HG02884 (cell line): ENCODE results near the gene MASP1.

Source experiments
- ATAC-seq: cut with Tn5 transposase; IDR thresholded peaks from one replicate; pipeline ENCODE4 v1.9.1; 2021; ENCODE audit warnings: mild to moderate bottlenecking, moderate library complexity; ENCODE audit not compliant: unreplicated experiment

The MASP1 gene

DNA sequence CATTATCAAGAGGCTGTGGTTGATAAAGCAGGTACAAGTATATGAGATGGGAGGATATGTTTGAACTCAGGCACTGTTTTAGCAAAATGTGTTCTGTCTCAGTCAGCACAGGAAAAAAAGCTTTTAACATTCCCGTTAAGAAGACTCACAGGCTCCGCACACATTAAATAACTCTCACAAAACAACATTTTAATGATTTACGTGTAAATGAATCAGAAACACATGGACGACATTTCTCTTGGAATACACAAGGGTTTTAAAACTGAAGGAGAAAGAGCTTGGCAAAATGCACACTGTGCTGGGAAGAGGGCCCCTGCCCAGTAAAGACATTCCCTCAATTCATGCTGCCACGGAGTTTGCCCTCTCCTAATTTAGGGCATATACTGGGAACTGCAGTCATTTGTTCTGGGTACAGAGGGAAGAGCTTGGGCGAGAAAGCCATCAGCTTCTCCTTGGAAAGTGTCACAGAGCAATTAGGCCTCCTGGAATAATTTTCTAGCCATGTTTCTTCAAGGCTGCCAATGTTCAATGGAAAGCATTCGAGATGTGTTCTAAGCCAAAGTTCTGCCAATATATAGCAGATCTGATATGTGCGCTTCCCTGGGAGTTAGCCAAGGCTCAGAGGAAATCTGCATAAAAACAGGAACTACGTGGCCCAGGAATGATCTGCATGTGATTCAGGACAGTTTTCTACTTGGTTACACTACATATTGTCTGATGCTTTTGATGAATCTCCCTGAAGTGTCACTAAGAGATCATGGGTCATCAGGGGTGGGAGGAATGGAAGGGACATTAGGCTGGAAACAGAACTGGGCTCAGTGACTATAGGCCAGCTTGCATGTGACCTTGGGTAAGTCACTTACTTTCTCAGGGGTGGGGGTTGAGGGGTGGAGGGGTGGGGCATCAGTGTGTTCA is 2.2 kb upstream of the MASP1 start:
- no peak for ATAC-seq

DNA sequence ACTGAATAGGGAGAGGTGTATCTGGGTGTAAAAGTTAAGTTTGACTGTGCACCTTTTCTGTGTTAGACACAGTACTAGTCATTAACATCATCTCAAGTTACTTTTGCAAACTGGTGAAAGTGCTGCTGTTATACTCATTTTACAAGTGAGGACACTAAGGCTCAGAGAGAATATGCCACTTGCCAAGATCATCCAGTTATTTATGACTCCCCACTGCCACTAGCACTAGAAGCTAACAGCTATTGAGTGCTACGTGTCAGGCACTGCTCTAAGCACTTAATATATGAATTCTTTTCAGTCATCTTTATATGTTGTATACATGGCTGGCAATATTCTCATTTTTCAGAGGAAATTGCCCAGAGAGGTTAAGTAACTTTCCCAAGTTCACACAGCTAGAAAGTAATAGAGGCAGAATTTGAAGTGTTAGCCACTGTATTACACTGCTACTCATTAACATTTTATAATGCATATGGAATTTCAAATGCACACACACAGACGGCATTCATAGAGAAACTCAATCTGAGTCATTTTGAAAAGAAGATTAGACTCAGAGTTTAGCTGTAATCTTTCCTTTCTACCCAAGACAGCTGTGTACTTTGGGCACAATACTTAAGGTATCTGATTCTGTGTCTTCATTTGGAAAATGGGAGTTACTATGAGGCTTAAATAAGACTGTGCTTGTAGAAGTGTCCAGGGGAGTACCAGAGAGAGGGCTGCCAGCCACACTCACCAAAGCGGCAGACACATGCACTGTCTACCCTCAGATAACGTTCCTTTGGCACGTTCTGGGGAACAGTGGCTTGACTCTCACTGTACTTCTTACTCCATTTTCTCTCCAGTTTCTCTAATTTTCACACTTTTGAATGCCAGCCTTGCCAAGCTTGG is 1.3 kb upstream of the MASP1 start:
- ATAC-seq = no peak

DNA sequence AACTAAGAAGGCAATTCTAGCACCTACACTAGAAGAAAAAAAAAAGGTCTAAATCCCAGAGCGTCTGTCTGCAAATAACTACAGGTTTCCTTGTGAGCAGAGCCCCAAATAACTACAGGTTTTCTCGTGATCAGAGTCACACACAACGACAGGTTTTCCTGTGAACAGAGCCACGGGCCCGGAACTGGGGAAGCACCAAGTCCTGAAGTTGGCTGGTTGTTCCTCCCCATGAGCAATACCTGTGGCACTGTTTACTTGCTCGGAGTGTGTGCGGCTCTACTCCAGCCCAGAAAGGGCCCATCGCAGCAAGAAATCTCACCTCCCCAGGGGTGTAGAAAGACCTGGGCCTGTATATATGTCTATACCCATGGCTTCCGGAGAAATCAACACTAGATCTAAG is 644 bp upstream of the MASP1 start:
- ATAC-seq = no peak

DNA sequence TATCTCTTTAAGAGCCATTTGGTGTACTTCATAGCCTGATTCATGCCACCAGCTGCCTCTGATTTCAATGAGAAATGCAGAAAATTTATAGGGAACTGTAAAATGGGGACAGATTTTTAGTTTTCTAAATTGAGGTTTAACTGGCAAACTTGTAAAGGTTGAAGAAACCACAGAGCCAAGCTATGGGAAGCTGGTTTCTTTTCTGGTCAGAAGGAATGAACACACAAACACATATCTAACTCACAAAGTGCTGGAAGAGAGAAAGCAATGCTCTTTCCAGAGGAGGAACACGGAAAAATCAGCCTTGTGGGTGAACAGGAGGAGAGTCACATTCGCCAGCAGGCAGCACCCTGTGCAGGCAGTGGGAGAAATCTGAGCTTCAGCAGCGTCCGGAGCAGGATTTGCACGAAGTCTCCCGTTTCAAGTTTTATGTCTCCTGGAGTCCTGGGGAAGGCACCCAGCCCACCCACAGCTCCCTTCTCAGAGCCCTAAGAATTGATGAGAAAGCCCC is 481 bp downstream of the MASP1 start:
- ATAC-seq = no peak

DNA sequence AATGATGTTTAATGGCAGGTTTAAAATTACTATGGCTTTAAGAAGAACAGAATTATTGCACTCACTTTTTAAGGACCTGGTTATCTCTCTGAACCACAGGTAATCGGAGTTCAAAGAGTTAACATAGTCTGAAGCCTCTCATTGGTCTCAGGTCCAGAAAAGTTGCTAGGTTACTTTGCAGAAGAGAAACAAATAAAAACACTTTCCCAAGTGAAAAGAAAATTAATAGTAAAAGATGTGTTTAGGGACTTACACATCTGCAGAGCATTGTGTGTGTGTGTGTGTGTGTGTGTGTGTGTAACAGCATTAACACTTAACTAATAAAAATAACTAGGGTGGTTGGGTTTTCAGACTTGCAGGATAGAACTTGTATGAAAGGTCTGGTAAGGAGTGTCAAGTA is 1.0 kb downstream of the MASP1 start:
- no peak for ATAC-seq

DNA sequence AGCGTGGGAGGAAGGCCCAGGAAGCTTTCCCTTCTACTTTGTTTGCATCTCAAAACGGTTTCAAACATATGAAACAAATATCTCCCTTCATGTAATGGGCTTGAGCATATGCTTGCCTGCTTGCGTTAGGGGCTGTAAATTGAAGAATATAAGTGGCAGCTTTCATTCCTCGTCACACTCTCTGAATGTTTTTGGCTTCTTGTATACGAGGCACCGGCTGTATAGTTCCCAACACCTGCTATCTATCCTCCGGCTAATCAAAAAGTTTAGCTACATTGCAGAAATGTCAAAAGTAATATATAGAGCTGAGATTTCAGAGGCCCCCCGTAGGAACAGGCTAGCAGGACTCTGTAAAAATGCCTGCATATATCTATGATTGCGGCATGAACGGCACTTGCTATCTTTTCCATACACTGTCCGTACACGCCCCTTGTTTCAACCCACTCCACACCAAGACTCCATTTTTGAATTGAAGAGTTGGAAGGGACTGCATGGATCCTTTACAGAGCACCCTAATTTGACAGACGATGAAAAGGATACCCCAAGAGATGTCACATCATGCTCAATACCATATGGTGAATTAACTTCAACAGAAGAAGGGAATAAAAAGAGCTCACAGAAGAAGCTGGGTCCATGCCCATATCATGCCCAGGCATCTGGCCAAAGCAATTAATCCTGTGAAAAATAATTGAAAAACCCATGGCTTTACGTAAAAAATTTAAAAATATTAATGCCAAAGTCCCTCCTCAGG is 2.5 kb downstream of the MASP1 start:
- no peak for ATAC-seq

DNA sequence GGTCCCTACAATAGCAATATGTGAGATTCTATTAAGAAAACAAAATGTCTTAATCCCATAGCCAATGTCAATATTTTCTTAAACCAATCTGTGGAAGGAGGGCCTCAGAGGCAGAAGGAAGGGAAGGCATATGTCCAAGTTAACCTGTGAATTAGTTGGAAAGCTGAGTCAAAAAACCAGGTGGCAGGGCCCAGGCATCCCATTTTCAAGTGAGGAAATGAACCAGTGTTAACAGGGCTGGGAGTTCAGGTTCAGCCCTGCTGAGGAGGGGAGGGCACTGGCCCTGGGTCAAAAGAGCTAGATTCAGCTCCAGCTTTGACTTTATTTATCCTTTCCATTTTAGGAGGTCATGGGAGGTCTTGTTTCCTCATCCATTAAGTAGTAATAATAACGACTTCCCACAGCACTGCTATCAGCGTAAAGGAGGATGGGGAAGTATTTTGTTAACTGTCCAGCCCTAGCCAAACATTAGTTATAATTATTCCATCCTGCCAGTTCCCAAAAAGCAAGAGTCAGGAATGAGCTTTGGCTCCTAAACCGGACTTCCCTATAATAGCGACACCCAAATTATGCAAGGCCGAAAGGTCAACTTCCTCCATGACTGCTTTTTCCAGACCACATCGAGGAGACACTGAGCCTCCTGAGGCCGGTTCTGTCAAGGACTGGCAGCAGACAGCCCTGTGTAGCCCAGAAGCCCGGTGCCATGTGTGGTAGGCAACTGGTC is 3.2 kb downstream of the MASP1 start:
- ATAC-seq = no peak

DNA sequence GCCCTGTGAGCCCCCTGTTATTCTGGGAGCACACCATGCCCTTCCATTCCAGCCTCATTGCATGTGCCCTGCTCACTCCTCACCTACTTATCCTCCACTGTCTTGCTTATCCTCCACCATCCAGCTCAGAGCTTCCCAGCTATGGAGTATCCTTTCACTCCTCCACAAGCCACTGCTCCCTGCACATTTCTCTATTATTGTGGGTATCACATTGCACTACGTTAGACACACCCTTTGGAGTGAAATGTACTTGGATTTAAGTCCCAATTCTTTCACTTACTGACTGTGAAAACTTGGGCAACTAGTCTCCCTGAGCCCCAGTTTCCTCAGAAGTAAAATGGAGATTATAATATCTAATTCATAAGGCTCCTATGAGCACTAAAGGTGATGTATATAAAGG is 4.3 kb downstream of the MASP1 start:
- ATAC-seq = no peak

DNA sequence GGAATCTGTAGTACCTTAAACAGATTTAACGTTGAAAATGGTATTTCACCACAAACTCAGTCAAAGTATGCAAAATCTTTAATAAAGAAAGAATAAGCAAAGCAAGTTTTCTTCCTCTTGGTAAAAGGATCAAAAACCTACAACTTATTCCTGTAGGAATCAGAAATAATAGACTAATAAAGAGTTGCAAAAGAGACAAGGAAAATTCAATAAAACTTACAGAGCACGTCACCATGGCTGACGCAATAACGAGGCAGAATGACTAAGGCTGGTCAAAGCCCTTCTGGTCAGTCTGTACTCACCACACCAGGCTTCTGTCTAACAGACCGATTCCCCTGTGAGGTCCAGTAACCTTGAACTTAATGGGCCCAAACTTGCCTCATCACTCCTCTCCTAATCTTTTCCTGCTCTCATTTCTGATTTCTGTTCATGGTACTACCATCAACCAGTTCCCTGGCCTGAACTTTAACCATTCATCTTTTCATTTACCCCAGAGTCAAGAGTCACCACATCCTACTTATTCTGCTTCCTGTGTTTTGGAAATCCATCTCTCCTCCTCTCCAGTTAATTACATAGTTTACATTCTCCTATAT is 5.0 kb downstream of the MASP1 start:
- no peak for ATAC-seq

DNA sequence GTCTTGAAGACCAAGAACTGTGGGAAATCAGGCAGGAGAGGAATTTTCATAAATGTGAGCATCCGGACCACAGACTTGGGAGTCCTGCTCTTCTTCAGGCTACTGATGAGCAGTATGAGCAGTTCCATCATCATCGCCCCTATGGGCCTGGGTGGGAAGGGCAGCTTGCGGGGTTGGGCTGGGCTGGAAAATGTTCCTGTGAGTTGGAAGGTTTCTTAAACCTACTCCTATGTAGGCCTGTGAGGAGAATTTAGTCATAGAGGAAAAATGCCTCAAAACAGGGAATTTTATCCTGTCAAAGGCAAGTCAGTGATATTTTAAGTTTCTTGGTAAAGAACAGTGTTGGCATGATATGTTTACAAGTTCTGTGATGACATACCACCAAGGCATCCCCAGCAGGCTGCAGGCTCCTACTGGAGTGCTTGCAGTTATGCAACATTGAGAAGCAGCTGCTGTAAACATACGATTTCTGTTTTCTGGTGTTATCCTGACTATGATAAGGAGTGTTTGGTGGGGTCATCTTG is 10.3 kb downstream of the MASP1 start:
- ATAC-seq = no peak

DNA sequence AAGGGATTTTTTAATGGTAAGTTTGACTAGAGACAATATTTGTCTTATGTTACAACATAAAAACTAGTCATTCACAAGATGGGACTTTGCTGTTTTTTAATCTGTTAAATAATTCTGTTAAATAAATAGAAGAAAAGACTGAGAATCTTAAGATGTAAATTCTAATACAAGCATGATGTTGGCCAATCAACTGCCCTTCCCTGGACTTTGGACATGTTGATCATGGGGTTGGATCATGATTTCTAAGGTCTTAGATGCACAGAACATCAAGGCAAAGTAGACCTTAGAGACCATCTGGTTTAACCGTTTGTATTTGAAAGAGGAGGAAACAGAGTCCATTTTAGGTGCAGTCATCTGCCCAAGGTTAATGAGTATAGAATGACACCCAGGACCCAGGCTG is 10.9 kb downstream of the MASP1 start:
- ATAC-seq = no peak

DNA sequence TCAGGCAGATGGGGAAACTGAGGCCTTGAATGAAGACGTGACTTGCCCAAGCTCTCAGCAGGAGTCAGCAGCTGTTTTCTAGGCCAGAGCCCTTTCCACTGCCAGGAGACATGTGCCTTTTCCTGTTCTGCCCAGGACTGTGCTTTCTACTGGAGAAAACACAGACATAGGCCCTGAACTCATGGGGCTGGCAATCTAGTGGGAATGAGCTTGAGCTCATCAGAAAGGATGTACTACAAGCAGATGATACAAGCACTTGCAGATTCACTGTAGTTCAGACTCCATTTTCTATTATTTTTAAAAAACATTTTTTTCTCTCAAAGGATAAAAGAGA is 14.4 kb downstream of the MASP1 start:
- ATAC-seq = no peak

DNA sequence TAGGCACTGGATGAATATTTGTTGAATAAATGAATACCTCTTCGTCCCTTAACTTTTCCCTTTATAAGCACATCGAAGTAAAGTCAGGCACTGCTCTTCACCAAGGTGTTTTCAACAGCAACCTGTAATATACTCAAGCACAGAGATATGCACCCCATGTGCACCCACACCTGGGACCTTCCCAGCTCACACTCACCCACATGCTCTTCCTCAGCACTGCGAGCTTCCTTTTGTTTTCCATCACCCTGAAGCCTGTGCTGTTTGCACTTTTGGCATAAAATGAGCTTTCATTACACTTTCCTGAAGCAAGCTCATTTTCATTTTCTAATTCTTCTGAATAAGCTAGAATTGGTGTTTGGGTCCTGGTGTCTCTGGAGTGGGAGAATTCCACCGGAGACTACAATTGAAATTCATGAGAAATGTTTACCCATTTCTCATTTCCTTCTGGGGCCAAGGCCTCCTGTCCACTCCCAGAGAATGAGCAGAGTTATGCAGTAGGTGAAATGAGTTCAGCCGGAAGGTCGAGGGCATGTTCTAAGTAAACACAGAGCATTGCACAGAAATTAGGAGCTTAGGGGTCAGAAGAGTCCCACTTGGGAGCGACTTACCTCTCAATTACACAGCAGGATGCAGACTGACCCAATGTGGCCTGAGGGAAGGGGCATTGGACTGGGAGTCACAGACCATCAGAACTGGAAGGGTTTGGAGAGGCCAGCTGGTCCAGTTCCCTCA is 15.0 kb downstream of the MASP1 start:
- ATAC-seq = no peak

DNA sequence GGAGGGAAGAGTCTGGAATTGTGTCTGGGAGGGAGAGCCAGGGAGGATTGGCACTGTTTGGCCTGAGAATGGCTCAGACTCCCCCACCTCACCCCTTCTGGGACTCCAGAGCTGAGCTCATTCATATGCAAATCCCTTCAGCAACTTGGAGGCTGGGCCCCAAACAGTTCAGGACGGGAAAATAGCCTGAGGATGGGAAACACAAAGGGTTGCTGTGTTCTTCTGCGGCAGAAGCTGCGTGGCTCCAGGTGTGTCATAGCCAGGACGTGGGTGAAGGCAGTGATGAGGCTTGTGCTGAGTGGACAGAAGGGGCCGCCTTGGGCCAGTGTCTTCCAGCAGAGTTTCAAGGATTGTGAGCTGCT is 16.6 kb downstream of the MASP1 start:
- ATAC-seq = no peak

DNA sequence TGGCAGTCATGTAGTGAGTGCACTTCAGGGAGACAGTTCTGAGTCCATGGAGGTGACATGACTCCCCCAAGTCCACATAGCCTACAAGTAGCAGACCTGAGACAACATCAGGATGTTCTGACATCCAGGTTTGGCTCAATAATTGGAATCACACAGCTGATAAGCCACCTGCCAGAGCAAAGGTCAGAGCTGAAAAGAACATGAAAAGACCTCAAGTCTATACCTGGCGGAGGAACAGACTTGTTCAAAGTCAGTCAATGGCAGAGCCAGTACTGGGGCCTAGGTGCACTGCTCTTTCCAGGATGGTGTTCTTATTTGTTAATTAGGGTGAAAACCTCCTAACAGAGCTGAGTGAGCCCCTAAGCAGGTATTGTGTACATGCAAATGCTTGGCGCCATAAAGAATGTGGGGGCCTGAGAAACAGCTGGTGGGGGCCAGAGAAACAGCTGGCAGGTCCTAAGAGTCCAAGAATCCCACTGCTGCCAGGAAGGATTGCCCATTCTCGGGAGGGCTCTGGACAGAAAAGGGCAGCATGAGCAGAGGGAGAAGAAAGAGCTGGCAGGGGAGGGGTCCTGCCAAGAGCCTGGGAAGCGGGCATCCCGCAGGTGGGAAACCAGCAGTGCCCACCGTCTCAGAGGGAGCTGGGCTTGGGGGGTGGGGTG is 17.1 kb downstream of the MASP1 start:
- no peak for ATAC-seq

DNA sequence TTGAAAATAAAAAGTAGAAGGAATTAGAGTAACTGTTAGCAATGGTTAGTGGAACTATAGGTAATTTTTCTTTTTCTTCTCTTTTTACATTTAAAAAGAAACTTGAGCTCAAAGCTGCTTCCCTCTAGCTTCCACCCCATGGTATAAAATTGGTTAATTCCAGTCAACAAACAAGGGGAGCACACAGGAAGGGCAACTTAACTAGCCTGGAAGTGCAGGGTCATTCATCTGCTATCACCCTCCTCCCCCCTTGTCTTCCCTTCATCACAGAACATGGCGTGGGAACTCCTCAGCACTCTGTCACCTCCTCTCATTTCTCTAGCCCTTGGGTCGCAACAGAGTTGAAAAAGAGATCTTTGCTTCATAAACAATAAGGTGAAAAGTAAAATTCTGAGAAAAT is 20.0 kb downstream of the MASP1 start:
- no peak for ATAC-seq

DNA sequence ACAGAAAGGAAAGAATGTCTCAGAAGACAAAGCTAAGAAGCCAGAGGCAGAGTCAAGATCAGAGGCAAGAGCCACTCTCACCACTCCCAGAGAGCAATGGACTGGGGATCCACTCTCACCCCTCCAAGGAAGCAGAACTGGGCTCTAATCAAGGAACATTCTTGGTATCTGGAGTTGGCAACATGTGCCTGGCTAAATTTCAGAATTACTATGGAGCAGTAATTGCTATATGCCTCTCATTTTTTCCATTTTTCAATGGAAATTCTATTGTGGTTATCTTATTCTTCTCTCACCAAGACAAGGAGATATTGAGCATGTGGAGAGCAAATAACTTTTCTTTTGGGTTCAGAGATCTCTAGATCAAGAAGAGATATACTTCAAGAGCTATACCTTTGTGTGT is 22.1 kb downstream of the MASP1 start:
- no peak for ATAC-seq

DNA sequence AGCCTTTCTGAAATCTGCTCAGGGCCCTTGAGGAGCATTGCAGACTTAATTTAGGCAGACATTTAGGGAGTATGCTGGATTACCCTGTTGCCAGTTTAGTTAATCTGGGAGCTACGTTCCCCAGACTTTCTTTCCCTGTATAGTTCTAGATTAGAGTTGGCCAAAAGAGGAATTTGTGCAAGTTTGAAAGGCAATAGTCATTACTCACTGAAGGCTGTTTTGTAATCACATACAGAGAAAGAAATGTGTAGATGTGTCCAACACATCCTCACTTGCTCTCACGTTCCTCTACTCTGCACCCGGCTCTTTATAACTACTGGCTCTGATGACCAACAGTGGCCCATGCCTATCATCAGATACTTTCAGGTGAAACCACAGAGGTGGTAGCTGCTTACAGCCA is 24.2 kb downstream of the MASP1 start:
- no peak for ATAC-seq

DNA sequence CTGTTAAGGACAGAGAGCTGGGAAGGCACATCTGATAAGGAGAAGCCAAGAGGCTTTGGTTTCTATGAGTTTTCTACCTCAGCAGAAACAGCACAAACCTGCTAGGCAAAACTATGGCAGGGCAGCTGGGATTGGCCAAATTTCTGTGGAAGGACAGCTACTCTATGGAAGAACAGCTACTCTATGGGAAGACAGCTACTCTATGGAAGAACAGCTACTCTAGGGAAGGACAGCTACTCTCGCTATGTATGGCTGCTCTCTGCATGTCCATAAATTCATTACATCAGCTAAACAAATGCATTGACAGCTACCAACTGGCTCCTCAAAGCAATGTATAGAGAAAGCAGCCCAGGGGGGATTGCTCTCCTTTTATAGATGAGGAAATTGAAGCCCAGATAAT is 24.8 kb downstream of the MASP1 start:
- no peak for ATAC-seq
